Measurements from ENCODE around the gene A4GALT. TPM values are rescaled to one million over a fixed set of nuclear protein-coding genes. Genes with fewer than 3 reads are reported as not detected.

The A4GALT gene
- total and polyA plus RNA-seq, 2 experiments from 2014 or later, result 7.0 to 16.2 TPM

DNA sequence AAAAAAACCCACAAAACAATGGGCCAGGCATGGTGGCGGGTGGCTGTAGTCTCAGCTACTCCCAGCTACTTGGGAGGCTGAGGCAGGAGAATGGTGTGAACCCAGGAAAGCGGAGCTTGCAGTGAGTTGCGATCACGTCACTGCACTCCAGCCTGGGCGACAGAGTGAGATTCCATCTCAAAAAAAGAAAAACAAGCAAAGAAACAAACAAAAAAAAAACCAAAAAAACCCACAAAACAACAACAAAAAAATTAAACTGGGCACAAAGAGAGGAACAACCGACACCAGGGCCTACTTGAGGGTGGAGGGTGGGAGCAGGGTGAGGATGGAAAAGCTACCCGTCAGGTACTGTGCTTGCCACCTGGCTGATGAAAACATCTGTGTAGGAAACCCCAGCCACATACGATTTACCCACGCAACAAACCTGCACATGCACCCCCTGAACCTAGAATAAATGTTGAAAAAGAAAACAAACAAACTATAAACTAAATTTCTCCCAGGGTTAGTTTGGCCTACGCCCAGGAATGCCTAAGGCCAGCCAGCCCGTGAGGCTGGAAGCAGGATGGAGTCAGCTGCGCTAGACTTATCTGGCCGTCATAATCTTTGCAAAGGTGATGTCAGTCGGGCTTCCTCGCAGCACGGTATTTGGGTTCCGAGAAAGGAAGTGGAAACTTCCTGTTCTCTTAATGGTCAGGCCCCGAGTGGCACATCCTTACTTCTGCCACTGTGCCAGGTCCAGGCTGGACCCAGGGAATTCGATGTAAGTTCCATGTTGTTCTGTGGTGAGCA is 49.6 kb downstream of the A4GALT start (continued):
- TF ChIP-seq, protein P1, sequence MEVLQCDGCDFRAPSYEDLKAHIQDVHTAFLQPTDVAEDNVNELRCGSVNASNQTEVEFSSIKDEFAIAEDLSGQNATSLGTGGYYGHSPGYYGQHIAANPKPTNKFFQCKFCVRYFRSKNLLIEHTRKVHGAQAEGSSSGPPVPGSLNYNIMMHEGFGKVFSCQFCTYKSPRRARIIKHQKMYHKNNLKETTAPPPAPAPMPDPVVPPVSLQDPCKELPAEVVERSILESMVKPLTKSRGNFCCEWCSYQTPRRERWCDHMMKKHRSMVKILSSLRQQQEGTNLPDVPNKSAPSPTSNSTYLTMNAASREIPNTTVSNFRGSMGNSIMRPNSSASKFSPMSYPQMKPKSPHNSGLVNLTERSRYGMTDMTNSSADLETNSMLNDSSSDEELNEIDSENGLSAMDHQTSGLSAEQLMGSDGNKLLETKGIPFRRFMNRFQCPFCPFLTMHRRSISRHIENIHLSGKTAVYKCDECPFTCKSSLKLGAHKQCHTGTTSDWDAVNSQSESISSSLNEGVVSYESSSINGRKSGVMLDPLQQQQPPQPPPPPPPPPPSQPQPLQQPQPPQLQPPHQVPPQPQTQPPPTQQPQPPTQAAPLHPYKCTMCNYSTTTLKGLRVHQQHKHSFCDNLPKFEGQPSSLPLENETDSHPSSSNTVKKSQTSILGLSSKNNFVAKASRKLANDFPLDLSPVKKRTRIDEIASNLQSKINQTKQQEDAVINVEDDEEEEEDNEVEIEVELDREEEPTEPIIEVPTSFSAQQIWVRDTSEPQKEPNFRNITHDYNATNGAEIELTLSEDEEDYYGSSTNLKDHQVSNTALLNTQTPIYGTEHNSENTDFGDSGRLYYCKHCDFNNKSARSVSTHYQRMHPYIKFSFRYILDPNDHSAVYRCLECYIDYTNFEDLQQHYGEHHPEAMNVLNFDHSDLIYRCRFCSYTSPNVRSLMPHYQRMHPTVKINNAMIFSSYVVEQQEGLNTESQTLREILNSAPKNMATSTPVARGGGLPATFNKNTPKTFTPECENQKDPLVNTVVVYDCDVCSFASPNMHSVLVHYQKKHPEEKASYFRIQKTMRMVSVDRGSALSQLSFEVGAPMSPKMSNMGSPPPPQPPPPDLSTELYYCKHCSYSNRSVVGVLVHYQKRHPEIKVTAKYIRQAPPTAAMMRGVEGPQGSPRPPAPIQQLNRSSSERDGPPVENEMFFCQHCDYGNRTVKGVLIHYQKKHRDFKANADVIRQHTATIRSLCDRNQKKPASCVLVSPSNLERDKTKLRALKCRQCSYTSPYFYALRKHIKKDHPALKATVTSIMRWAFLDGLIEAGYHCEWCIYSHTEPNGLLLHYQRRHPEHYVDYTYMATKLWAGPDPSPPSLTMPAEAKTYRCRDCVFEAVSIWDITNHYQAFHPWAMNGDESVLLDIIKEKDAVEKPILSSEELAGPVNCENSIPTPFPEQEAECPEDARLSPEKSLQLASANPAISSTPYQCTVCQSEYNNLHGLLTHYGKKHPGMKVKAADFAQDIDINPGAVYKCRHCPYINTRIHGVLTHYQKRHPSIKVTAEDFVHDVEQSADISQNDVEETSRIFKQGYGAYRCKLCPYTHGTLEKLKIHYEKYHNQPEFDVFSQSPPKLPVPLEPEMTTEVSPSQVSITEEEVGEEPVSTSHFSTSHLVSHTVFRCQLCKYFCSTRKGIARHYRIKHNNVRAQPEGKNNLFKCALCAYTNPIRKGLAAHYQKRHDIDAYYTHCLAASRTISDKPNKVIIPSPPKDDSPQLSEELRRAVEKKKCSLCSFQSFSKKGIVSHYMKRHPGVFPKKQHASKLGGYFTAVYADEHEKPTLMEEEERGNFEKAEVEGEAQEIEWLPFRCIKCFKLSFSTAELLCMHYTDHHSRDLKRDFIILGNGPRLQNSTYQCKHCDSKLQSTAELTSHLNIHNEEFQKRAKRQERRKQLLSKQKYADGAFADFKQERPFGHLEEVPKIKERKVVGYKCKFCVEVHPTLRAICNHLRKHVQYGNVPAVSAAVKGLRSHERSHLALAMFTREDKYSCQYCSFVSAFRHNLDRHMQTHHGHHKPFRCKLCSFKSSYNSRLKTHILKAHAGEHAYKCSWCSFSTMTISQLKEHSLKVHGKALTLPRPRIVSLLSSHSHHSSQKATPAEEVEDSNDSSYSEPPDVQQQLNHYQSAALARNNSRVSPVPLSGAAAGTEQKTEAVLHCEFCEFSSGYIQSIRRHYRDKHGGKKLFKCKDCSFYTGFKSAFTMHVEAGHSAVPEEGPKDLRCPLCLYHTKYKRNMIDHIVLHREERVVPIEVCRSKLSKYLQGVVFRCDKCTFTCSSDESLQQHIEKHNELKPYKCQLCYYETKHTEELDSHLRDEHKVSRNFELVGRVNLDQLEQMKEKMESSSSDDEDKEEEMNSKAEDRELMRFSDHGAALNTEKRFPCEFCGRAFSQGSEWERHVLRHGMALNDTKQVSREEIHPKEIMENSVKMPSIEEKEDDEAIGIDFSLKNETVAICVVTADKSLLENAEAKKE (CRISPR knock-in tag; IDR thresholded peaks at IDR 0.05), result no peak
- TF ChIP-seq, protein P2, sequence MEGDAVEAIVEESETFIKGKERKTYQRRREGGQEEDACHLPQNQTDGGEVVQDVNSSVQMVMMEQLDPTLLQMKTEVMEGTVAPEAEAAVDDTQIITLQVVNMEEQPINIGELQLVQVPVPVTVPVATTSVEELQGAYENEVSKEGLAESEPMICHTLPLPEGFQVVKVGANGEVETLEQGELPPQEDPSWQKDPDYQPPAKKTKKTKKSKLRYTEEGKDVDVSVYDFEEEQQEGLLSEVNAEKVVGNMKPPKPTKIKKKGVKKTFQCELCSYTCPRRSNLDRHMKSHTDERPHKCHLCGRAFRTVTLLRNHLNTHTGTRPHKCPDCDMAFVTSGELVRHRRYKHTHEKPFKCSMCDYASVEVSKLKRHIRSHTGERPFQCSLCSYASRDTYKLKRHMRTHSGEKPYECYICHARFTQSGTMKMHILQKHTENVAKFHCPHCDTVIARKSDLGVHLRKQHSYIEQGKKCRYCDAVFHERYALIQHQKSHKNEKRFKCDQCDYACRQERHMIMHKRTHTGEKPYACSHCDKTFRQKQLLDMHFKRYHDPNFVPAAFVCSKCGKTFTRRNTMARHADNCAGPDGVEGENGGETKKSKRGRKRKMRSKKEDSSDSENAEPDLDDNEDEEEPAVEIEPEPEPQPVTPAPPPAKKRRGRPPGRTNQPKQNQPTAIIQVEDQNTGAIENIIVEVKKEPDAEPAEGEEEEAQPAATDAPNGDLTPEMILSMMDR (conservative IDR thresholded peaks at IDR 0.05; ENCODE audit: low read depth in 2 of 2), result no peak
- TF ChIP-seq NANOG (IDR thresholded peaks at IDR 0.05; ENCODE audit: borderline replicate concordance) (no peak), ZNF114 (CRISPR knock-in tag; IDR thresholded peaks at IDR 0.05) (no peak), ZNF331 (CRISPR knock-in tag; IDR thresholded peaks at IDR 0.05; ENCODE audit: low read depth) (no peak), JUNB (IDR thresholded peaks at IDR 0.05; ENCODE audit: unreplicated experiment) (no peak), STAT1 (IDR thresholded peaks at IDR 0.05; ENCODE audit: unreplicated experiment) (no peak), EZH2 (IDR thresholded peaks at IDR 0.05; ENCODE audit: low read depth, unreplicated experiment) (no peak)
- TF ChIP-seq, protein P3, sequence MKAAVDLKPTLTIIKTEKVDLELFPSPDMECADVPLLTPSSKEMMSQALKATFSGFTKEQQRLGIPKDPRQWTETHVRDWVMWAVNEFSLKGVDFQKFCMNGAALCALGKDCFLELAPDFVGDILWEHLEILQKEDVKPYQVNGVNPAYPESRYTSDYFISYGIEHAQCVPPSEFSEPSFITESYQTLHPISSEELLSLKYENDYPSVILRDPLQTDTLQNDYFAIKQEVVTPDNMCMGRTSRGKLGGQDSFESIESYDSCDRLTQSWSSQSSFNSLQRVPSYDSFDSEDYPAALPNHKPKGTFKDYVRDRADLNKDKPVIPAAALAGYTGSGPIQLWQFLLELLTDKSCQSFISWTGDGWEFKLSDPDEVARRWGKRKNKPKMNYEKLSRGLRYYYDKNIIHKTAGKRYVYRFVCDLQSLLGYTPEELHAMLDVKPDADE (IDR thresholded peaks at IDR 0.05), result no peak
